GM18951 (cell line): Measurements from ENCODE around the gene WDR37.
"Not testable (repeated sequence)": the region's sequence is repeated elsewhere in the genome, so short reads cannot be mapped to it uniquely, and the experiment has no call there.

Source experiments
- POLR2A ChIP-seq: IDR thresholded peaks from 4 replicates; pipeline ENCODE4 v1.6.1; 2011; ENCODE audit warnings: mild to moderate bottlenecking; ENCODE audit not compliant: insufficient read length, insufficient read depth; ENCODE audit errors: extremely low read depth
- in situ Hi-C: fragments of 300-500 bp; cut with MboI; formaldehyde crosslinking; loops from one replicate; pipeline ENCODE4 v1.12.0; 2022; ENCODE audit warnings: low sequenced_read_pairs, mixed read lengths, inconsistent platforms; ENCODE audit not compliant: unreplicated experiment

WDR37 gene

DNA sequence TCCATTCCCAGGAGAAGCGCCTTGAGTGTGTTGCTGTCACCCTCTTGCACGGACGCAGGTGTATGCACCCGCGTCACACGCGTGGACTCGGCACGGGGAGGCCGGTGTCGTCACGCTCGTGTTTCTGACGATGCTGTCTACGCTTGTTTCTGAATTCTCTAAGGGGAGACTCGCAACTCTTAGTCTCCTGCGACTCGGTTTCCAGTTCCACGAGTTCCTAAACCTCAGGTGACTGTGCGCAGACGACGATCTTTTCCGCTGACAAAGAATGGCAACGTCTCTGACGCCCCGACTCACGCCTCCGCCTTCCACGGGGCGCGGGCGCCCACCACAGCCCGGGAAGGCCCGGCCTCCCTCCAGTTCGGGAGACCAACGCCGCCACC lies 7.8 kb upstream of the WDR37 start:
- no peak for TF ChIP-seq POLR2A
- in situ Hi-C loops: no loop called here

DNA sequence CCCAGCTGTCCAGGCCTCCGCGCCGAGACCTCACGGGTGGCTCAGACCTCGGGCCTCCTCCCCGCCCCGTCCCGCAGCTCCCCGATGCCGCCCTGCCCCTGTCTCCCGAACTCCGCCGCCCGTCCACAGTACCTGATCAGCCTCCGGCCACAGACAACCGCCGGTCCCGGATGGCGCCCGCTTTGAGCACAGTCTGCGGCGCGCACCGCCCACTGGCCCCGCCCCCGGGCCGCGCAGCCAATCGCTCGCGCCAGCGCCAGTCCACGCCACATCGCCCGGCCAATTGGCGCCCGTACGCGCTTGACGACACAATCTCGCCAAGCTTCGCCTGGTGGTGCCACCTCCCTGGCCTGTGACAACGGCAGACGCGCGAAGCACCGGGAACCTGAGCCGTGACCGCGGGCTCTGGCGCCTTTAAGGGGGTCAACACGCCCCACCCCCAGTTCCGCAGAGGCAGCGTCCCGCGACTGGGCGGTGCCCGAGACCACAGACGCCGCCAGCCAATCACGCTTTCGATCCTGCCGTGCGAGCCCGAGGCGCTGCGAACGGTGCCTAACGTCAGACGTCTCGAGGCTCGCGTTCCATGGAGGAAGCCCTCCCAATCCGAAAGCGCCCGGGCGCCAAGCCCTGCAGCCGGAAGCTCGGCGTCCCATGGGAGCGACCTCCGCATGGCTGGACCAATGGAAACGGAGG lies 7.3 kb upstream of the WDR37 start, which contains the start of gene IDI1:
IDI1 (minus strand) TSS at position 388 of the 693 bp plus-strand sequence; CDS start at position 272, 116 bp downstream.
- peak; percentile 99 for TF ChIP-seq POLR2A
- in situ Hi-C loops: no loop called here

DNA sequence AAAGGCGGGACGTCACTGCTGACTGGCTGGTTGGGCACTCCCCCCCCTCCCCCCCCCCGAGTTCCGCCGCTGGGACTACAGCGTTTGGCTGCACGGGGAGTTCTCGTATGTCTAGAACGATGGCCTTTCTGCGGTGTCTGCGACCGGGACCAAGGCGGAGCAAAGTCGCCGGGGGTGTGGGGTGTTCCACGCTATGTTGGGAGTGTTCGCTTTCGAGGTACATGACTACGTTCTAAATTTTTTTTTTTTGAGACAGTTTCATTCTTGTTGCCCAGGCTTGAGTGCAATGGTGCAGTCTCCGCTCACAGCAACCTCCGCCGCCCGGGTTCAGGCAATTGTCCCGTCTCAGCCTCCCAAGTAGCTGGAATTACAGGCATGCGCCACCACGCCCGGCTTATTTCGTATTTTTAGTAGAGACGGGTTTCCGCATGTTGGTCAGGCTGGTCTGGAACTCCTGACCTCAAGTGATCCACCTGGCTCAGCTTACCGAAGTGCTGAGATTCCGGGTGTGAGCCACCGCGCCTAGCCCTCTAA lies 6.7 kb upstream of the WDR37 start:
- in situ Hi-C loops: no loop called here
- TF ChIP-seq POLR2A: no peak

DNA sequence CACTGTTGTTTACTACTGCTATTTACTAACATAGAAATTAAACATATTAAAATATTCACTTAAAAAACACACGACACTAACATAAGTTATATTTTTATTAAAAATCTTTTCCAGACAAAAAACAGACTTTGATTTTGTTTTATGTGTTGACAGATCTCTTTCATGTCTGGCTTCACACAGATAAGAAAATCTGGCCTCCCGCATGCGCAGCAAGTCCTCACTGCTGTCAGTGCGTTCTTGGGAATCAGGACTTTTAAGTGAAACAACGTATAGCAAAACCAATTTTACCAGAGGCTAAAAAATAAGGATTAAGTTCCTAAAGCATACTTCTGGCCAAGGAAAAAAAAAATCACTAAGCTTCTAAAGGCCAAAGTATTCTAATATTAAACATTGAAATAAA lies 6.0 kb upstream of the WDR37 start:
- no peak for TF ChIP-seq POLR2A
- in situ Hi-C loops: no loop called here

DNA sequence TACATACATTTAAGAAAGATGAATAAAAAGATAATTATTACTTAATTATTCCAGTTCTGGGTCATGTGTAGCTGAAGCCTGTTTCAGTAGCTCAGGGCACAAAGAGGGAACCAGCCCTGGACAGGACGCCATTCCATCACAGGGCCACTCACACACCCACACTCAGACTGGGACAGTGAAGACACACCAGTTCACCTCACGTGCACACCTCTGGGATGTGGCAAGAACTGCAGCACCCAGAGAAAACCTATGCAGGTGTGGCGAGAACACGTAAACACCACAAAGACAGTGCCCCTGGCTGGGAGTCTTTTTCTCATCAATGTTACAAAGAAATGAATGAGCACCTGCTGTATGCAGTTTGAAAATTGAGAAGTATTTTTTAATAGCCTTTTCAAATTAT lies 5.6 kb upstream of the WDR37 start:
- no peak for TF ChIP-seq POLR2A
- in situ Hi-C loops: no loop called here

DNA sequence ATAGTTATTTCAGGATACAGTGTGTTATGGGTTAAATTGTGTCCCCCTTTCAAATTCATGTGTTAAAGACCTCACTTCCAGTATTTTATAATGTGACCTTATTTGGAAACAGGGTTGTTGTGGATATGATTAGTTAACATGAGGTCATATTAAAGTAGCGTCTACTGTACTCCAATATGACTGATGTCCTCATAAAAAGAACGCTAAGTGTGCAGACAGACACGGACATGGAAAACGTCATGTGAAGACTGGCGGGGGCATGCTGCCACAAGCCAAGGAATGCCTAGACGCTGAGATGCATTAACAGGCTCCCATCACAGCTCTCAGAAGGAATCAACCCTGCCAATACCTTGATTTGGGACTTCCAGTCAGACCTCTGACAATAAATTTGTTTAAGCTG lies 1.5 kb upstream of the WDR37 start:
- in situ Hi-C loops: no loop called here
- no peak for TF ChIP-seq POLR2A

DNA sequence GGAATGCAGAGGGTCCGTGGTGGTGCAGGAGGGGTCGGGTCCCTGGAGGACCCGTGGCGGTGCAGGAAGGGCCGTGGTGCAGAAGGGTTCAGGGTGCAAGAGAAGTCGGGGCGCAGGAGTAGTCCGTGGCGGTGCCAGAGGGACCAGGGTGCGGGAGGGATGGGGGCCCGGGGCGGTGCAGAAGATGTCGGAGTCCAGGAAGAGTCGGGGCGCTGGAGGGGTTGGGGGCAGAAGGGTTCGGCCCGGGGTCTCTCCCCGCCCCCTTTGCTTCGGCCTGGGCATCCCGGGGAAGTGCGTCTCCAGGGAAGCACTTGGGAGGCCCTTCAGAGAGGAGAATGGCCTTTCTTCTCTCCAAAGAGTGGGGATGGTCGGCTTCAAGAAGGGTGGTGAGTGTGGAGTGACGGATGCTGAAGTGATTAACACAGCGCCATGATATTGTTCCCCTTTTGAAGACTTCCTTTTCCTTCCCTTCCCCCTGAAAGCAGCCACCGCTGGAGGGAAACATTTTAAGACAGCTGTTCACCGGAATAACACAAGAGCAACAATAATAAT lies 997 bp downstream of the WDR37 start:
- TF ChIP-seq POLR2A: no peak
- in situ Hi-C loops: no loop called here

DNA sequence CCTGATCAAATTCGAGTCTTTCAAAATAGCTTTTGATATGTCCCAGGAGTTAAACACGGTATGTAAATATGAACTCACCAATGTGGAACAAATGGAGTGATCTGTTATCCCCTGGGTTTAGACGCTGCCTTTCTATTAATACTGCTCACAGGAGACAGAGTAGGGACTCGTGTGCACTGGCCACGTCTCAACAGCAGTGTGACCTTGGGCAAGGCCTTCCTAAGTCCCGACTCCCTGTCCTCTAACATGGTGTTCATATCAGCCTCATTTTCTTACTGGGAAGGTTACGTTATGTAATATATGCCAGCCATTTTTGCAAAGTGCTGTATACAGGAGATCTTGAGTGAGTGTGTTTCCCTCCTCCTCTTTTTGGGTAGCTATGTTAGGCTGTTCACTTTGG lies 1.8 kb downstream of the WDR37 start:
- in situ Hi-C loops: no loop called here
- no peak for TF ChIP-seq POLR2A

DNA sequence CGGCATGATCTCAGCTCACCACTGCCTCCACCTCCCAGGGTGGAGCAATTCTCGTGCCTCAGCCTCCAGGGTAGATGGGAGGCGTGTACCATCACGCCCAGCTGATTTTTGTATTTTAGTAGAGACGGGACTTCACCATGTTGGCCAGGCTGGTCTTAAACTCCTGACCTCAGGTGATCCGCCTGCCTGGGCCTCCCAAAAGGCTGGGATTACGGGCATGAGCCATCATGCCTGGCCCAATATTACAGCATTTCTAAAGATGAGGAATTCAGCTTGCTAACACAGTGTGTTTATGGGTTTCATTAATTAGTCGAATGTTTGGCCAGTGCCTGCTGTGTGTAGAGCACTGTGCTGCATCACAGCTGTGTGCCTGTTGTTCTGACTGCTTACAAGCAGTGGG lies 3.7 kb downstream of the WDR37 start:
- no peak for TF ChIP-seq POLR2A
- in situ Hi-C loops: no loop called here

DNA sequence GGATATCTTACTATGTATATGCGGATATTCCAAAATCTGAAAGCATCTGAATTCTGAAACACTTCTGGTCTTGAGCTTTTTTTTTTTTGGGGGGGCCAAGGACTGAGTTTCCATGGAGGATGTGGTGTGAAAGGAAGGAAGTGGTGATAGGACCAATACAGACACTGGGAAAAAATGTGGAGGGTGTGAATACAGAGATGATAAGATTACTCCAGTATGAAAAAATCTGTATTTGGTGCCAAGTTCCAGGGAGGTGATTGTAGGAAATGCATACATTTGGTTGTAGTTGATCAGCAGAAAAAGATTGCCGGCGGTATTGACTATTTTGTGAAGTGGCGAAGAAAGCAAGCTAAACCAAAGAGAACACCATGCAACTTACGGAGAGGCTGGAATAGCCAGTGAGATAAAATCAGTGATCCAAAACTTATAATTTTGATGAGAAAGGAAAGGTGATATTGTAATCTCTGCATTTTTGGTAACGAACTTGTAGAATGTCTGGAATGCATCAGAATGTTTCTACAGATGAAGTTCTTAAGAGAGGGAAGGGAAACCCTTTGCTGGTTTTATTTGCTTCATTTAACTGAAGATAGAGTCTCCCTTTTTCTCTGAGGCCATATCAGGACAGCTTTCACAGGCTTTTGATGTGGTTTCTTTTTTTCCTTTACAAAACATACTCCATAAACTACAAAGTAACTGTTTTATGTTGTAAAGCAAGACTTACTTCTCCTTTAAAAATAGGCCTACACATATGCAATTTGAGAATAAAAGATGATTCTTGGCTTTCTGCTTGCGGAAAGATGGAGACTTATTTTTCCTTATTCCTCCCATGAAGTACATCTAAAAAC lies 6.0 kb downstream of the WDR37 start:
- no peak for TF ChIP-seq POLR2A
- in situ Hi-C loops: no loop called here

DNA sequence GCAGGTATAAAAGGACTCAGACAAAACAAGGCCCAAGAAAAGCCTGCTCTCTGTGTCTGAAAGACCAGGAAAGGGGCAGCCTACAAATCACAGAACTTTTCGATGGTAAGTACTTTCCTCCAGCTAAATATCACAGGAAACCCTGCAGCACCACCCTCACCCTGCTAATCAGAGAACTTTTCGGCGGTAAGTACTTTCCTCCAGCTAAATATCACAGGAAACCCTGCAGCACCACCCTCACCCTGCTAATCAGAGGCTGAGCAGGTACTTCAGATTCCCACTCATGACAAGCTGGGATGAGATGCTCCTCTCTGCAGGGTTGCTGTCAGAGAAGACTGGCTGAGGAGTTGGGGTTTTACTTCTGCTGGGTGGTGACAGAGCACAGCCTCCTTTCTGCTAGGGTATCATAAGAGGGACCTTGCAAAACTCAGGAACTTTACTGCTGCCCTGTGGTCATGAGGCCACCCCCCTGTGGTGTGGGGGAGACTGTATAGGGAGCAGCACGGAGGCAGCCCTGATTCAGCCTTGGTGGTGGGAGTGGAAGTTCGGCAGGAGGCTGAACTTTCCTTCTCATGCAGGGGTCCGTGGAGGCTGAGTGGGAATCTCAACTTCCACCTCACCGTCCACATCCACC lies 7.2 kb downstream of the WDR37 start:
- TF ChIP-seq POLR2A: no peak
- in situ Hi-C loops: no loop called here

DNA sequence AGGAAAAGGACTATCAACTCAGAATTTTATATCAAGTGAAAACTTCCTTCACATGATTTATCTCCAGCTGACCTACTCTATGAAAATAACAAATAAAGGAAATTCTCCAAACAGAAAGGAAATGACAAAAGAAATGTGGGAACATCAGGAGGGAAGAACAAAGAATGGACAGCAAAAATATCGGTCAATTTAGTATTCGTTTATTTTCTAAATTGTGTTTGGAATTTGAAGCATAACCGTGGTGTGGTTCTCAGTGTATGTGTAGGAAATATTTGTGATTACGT lies 8.7 kb downstream of the WDR37 start:
- no peak for TF ChIP-seq POLR2A
- in situ Hi-C loops: no loop called here

DNA sequence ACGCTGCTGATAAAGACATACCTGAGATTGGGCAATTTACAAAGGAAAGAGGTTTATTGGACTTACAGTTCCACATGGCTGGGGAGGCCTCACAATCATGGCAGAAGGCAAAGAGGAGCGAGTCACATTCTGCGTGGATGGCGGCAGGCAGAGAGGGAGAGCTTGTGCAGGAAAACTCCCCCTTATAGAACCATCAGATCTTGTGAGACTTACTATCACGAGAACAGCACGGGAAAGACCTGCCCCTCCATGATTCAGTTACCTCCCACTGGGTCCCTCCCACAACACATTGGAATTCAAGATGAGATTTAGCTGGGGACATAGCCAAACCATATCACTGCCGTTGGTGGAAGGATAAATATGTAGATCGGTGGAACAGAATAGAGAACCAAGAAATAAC lies 10.5 kb downstream of the WDR37 start:
- in situ Hi-C loops: not testable (repeated sequence)
